ENCODE measurements around the gene SLC22A5.

GRCh38 chr5:132380047-132380446 is 10.5 kb downstream of the SLC22A5 start:
- no peak for TF ChIP-seq CTCF (IDR thresholded peaks at IDR 0.05)
- no peak for TF ChIP-seq POLR2A (IDR thresholded peaks at IDR 0.05)
- no peak for TF ChIP-seq POLR2AphosphoS5 (IDR thresholded peaks at IDR 0.05)
- TF ChIP-seq EP300 (IDR thresholded peaks at IDR 0.05; ENCODE audit: low read depth) = no peak
